NCI-H524 (cell line): Measurements from ENCODE around the gene TNS3.
A peak's percentile ranks its signal among the peaks of the same experiment; 100 is the strongest.

Source experiments
- DNase-seq, 2 experiments: peaks; one replicate each; lab custom pipeline; 2025; lab: John Stamatoyannopoulos, UW

The TNS3 gene

GRCh38 chr7:47385536-47386125, 196.3 kb downstream of the TNS3 start:
- no peak for DNase-seq

- no peak for DNase-seq
Measured at GRCh38 chr7:47384755-47385535, 197.0 kb downstream of the TNS3 start.

- no peak for DNase-seq
Measured at GRCh38 chr7:47383696-47384445, 198.0 kb downstream of the TNS3 start.

- DNase-seq = no peak
Measured at GRCh38 chr7:47383072-47383471, 198.8 kb downstream of the TNS3 start.

- no peak for DNase-seq
Measured at GRCh38 chr7:47382200-47382599, 199.7 kb downstream of the TNS3 start.

- DNase-seq = no peak
Measured at GRCh38 chr7:47381134-47381495, 200.8 kb downstream of the TNS3 start.

- no peak for DNase-seq
Measured at GRCh38 chr7:47380325-47381133, 201.4 kb downstream of the TNS3 start.

GRCh38 chr7:47379629-47380324, 202.1 kb downstream of the TNS3 start:
- no peak for DNase-seq

- no peak for DNase-seq
Measured at GRCh38 chr7:47378728-47379395, 203.0 kb downstream of the TNS3 start.

GRCh38 chr7:47377741-47378140, 204.2 kb downstream of the TNS3 start:
- no peak for DNase-seq

- DNase-seq = no peak
Measured at GRCh38 chr7:47376991-47377616, 204.8 kb downstream of the TNS3 start.

- DNase-seq = no peak
Measured at GRCh38 chr7:47375121-47375938, 206.6 kb downstream of the TNS3 start.

- DNase-seq = no peak
Measured at GRCh38 chr7:47374538-47374937, 207.4 kb downstream of the TNS3 start.

- DNase-seq = no peak
Measured at GRCh38 chr7:47373871-47374451, 207.9 kb downstream of the TNS3 start.

GRCh38 chr7:47371733-47372368, 210.1 kb downstream of the TNS3 start:
- DNase-seq = peak; percentile 7 to 47

GRCh38 chr7:47371317-47371716, 210.6 kb downstream of the TNS3 start:
- no peak for DNase-seq

GRCh38 chr7:47370461-47371042, 211.4 kb downstream of the TNS3 start:
- no peak for DNase-seq

GRCh38 chr7:47369736-47370135, 212.2 kb downstream of the TNS3 start:
- DNase-seq = no peak
